H1 (cell line): ENCODE measurements around the gene RBBP6. TPM values are rescaled to one million over a fixed set of nuclear protein-coding genes. Genes with fewer than 3 reads are reported as not detected.
"Not testable (repeated sequence)": the region's sequence is repeated elsewhere in the genome, so short reads cannot be mapped to it uniquely, and the experiment has no call there.

Experiments
- CTCF ChIA-PET: fragments of 300-600 bp; sonication (Branson Sonifier 250); formaldehyde crosslinking; loops from one replicate; lab custom pipeline; 2021; ENCODE audit not compliant: partially characterized antibody; lab: Charles Lee
- POLR2A ChIA-PET: fragments of 300-600 bp; sonication (Branson Sonifier 250); formaldehyde crosslinking; loops from one replicate; lab custom pipeline; 2021; ENCODE audit warnings: inconsistent platforms; ENCODE audit not compliant: partially characterized antibody; lab: Charles Lee
- DNase-seq, 2 experiments: peaks; one replicate each; pipeline versions ENCODE4 v3.0.0 to v3.0.0-alpha.2; 2010 to 2022; ENCODE audit warnings: low spot score in 2 of 2, low read depth in 1 of 2, mixed read lengths in 1 of 2
- FAIRE-seq: peaks from 2 replicates; lab custom pipeline; 2011; peaks lifted over from hg19 to GRCh38; lab: Jason Lieb, UNC
- H2AFZ ChIP-seq: 2 replicates; pipeline ENCODE4 v1.8.1; 2012; ENCODE audit warnings: low read length, inconsistent platforms
- H2AK5ac ChIP-seq: 2 replicates; pipeline ENCODE4 v1.6.1; 2013; ENCODE audit warnings: low read depth, low read length
- H2BK120ac ChIP-seq: replicated peaks from 2 replicates; pipeline ENCODE3; 2013; ENCODE audit warnings: low read depth, low read length, inconsistent platforms
- H2BK12ac ChIP-seq: 2 replicates; pipeline ENCODE4 v1.6.1; 2013; ENCODE audit warnings: low read depth, low read length
- H2BK15ac ChIP-seq: 2 replicates; pipeline ENCODE4 v1.6.1; 2013; ENCODE audit warnings: low read length
- H2BK20ac ChIP-seq: 2 replicates; pipeline ENCODE4 v1.6.1; 2013; ENCODE audit warnings: low read length
- H2BK5ac ChIP-seq: 2 replicates; pipeline ENCODE4 v1.6.1; 2013; ENCODE audit warnings: low read depth, low read length
- H3K14ac ChIP-seq: 2 replicates; pipeline ENCODE4 v1.6.1; 2013; ENCODE audit warnings: inconsistent platforms; ENCODE audit not compliant: insufficient read length
- H3K18ac ChIP-seq: 2 replicates; pipeline ENCODE4 v1.6.1; 2013; ENCODE audit warnings: low read length; ENCODE audit errors: extremely low read depth
- H3K23ac ChIP-seq: 2 replicates; pipeline ENCODE4 v1.6.1; 2013; ENCODE audit warnings: inconsistent platforms; ENCODE audit not compliant: insufficient read length
- H3K23me2 ChIP-seq: 2 replicates; pipeline ENCODE4 v1.6.1; 2013; ENCODE audit warnings: low read depth, low read length
- H3K27ac ChIP-seq: 2 replicates; pipeline ENCODE4 v1.6.1; 2011; ENCODE audit warnings: low read depth, low read length, inconsistent platforms
- H3K27me3 ChIP-seq, 4 experiments: replicated peaks in 1 of 4; 1 replicate in 1 of 4; 2 replicates in 3 of 4; pipeline versions ENCODE4 v1.6.1 to v1.8.1; 2011 to 2013; ENCODE audit warnings: low read length in 3 of 4, mild to moderate bottlenecking in 3 of 4, inconsistent platforms in 2 of 4, mixed read lengths in 2 of 4, moderate library complexity in 1 of 4; ENCODE audit not compliant: control insufficient read depth in 3 of 4, insufficient read depth in 3 of 4; ENCODE audit errors: extremely low read depth in 1 of 4
- H3K36me3 ChIP-seq, 4 experiments: 2 replicates each; pipeline versions ENCODE4 v1.6.1 to v1.8.1; 2011 to 2013; ENCODE audit warnings: mild to moderate bottlenecking in 4 of 4, low read length in 3 of 4, moderate library complexity in 2 of 4, control low read depth in 1 of 4, inconsistent platforms in 1 of 4; ENCODE audit not compliant: insufficient read depth in 4 of 4, control insufficient read depth in 2 of 4
- H3K4ac ChIP-seq: replicated peaks from 2 replicates; pipeline ENCODE3; 2013; ENCODE audit warnings: low read length, low read depth, mixed read lengths, inconsistent platforms; ENCODE audit not compliant: insufficient read length
- H3K4me1 ChIP-seq, 4 experiments: replicated peaks in 1 of 4; 1 replicate in 1 of 4; 2 replicates in 3 of 4; pipeline versions ENCODE4 v1.6.1 to v1.8.1; 2011 to 2013; ENCODE audit warnings: low read length in 3 of 4, inconsistent platforms in 2 of 4, mixed read lengths in 1 of 4; ENCODE audit not compliant: insufficient read depth in 4 of 4, control insufficient read depth in 3 of 4
- H3K4me2 ChIP-seq, 2 experiments: 2 replicates each; pipeline versions ENCODE4 v1.6.1 to v1.8.1; 2011 to 2013; ENCODE audit warnings: low read depth in 2 of 2, low read length in 2 of 2, control low read depth in 1 of 2, inconsistent platforms in 1 of 2, mild to moderate bottlenecking in 1 of 2; ENCODE audit not compliant: insufficient read depth in 1 of 2
- H3K4me3 ChIP-seq, 4 experiments: fragments of 200-600, 300-600 bp in 1 of 4; sonication (generic), shearing (Covaris generic), sonication (Bioruptor Twin) in 1 of 4; 2 replicates each; pipeline versions ENCODE4 v1.5.1 to v1.8.1; 2011 to 2016; ENCODE audit warnings: low read length in 4 of 4, low read depth in 3 of 4, control low read depth in 2 of 4, inconsistent platforms in 2 of 4, mild to moderate bottlenecking in 2 of 4, mixed read lengths in 1 of 4, moderate library complexity in 1 of 4; ENCODE audit not compliant: insufficient read depth in 2 of 4; ENCODE audit errors: extremely low read depth in 1 of 4
- H3K56ac ChIP-seq: replicated peaks from 2 replicates; pipeline ENCODE3; 2013; ENCODE audit warnings: low read depth, mild to moderate bottlenecking, mixed read lengths, low read length, inconsistent platforms; ENCODE audit not compliant: insufficient read length
- H3K79me1 ChIP-seq: 2 replicates; pipeline ENCODE4 v1.6.1; 2013; ENCODE audit warnings: low read depth, low read length, control low read depth
- H3K79me2 ChIP-seq, 2 experiments: 2 replicates each; pipeline versions ENCODE4 v1.6.1 to v1.8.1; 2012 to 2013; ENCODE audit warnings: low read length in 2 of 2, mild to moderate bottlenecking in 2 of 2, inconsistent platforms in 1 of 2; ENCODE audit not compliant: insufficient read depth in 2 of 2, control insufficient read depth in 1 of 2
- H3K9ac ChIP-seq, 4 experiments: replicated peaks in 1 of 4; 1 replicate in 1 of 4; 2 replicates in 3 of 4; pipeline versions ENCODE4 v1.6.1 to v1.8.1; 2011 to 2013; ENCODE audit warnings: low read depth in 3 of 4, low read length in 3 of 4, control low read depth in 2 of 4, mild to moderate bottlenecking in 2 of 4, moderate library complexity in 2 of 4, inconsistent platforms in 1 of 4; ENCODE audit errors: extremely low read depth in 1 of 4
- H3K9me3 ChIP-seq, 2 experiments: 2 replicates each; pipeline versions ENCODE4 v1.6.1 to v1.8.1; 2012 to 2013; ENCODE audit warnings: mild to moderate bottlenecking in 2 of 2, moderate library complexity in 2 of 2, control low read depth in 1 of 2, inconsistent platforms in 1 of 2, low read depth in 1 of 2, low read length in 1 of 2, mixed read lengths in 1 of 2; ENCODE audit not compliant: insufficient read depth in 2 of 2
- H4K20me1 ChIP-seq, 2 experiments: replicated peaks in 1 of 2; 2 replicates each; pipeline versions ENCODE3 to v1.8.1; 2011 to 2013; ENCODE audit warnings: inconsistent platforms in 2 of 2, low read length in 2 of 2, mild to moderate bottlenecking in 1 of 2; ENCODE audit not compliant: insufficient read depth in 2 of 2, control insufficient read depth in 1 of 2
- H4K5ac ChIP-seq: 2 replicates; pipeline ENCODE4 v1.6.1; 2013; ENCODE audit warnings: low read length, low read depth, mixed read lengths, inconsistent platforms; ENCODE audit not compliant: insufficient read length
- H4K8ac ChIP-seq: 2 replicates; pipeline ENCODE4 v1.8.0; 2013; ENCODE audit warnings: mild to moderate bottlenecking, moderate library complexity, low read length, inconsistent platforms; ENCODE audit not compliant: insufficient read depth; ENCODE audit errors: extremely low read depth
- H4K91ac ChIP-seq: replicated peaks from 2 replicates; pipeline ENCODE3; 2013; ENCODE audit warnings: low read length, mixed read lengths, inconsistent platforms; ENCODE audit not compliant: insufficient read length
- WGBS, 2 experiments: shearing (Covaris generic) in 1 of 2; methylation state at CpG; one replicate each; pipeline versions ENCODE4 v1.1.6 to v1.1.7; 2013 to 2015; ENCODE audit warnings: low lambda C conversion rate in 2 of 2, mixed read lengths in 2 of 2, inconsistent platforms in 1 of 2, low coverage in 1 of 2, missing lambda C conversion rate in 1 of 2; ENCODE audit not compliant: insufficient replicate concordance in 2 of 2, insufficient coverage in 1 of 2, insufficient read length in 1 of 2; ENCODE audit errors: extremely low coverage in 1 of 2, missing lambda C conversion rate in 1 of 2; 5-methylcytosine and 5-hydroxymethylcytosine counted together
- polyA plus RNA-seq, 7 experiments: library from polyadenylated mRNA; depleted of rRNA in 3 of 7; stranded (reverse) in 5 of 7; unstranded in 2 of 7; fragments of >200 nt in 5 of 7; fragments of 200-250 nt in 2 of 7; gene quantifications; 1 replicate in 5 of 7; 2 replicates in 1 of 7; 4 replicates in 1 of 7; pipeline versions ENCODE4 v1.2.1 to v1.2.3, GENCODE V29; 2011 to 2013; ENCODE audit warnings: missing spikeins in 2 of 7, mixed read lengths in 2 of 7
- total RNA-seq: library from RNA; stranded (reverse); fragmentation: NEBNext Ultra II Directional; extraction: Animal tissue kit (Norgen Biotek cat#: 25700); gene quantifications from 2 replicates; pipeline ENCODE4 v1.2.1, GENCODE V29; 2021

The RBBP6 gene
- total and polyA plus RNA-seq, 2 of the 8 experiments (the other 6 are each of a cell fraction or from before 2014, with no cell fraction given) = 22.5 to 54.5 TPM

- POLR2A ChIA-PET = interaction anchor here (1.4 kb wide), 1 partner anchor 35 kb away, joined by 3 read pairs; no protein-coding TSS in a partner anchor
- H4K91ac ChIP-seq, H4K20me1 ChIP-seq, H2AK5ac ChIP-seq, H2BK120ac ChIP-seq, H3K27me3 ChIP-seq, H3K23me2 ChIP-seq, H4K5ac ChIP-seq, H2BK12ac ChIP-seq, H3K4ac ChIP-seq, H3K79me1 ChIP-seq, H2BK20ac ChIP-seq, H3K23ac ChIP-seq, FAIRE-seq, H3K79me2 ChIP-seq, H2BK15ac ChIP-seq, H3K4me1 ChIP-seq, H2AFZ ChIP-seq, H2BK5ac ChIP-seq, H3K14ac ChIP-seq, H3K4me2 ChIP-seq, H3K4me3 ChIP-seq, CTCF ChIA-PET, H3K56ac ChIP-seq, H3K27ac ChIP-seq, H3K9ac ChIP-seq, H3K18ac ChIP-seq, H4K8ac ChIP-seq, DNase-seq: not testable (repeated sequence)
- peaks cover 6 to 33% (median 22%) of the 10 kb centered on the region in 4 experiments; a peak in 7 of 8 replicates for H3K36me3 ChIP-seq
- 93% methylated on average over 25 of the region's 66 CpGs; no CpG with 5 or more reads in 1 of the 2 experiments for WGBS, 2 experiments
- peaks cover 2 to 12% of the 10 kb centered on the region in 2 experiments; a peak in 2 of 4 replicates for H3K9me3 ChIP-seq
These were observed 35.4 kb downstream of the RBBP6 start for GRCh38 chr16:24574515-24575485.
